HG03064 (cell line): ENCODE data around the gene LIMA1.

Experiments
- ATAC-seq: cut with Tn5 transposase; IDR thresholded peaks from one replicate; pipeline ENCODE4 v1.9.1; 2021; ENCODE audit warnings: low read depth; ENCODE audit not compliant: unreplicated experiment

Gene LIMA1

DNA sequence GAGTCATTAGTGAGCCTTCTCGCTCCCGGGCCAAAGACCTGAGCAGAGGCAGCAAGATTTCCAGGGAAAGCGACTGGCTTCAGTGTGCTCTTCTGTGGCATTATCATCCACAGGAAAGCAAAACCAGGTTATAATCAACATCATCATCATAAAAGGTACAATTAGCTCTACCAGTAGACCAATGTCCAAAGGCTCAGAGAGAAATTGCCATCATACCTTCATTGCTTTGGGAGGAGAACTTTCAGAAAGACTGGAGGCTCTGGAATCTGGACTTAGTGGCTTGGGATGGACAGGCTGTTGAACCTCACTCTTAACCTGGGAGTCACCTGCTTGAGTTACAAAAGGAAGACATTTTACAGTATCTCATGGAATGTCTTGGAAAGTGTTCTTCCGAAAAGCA, 91.1 kb downstream of the LIMA1 start:
- no peak for ATAC-seq

DNA sequence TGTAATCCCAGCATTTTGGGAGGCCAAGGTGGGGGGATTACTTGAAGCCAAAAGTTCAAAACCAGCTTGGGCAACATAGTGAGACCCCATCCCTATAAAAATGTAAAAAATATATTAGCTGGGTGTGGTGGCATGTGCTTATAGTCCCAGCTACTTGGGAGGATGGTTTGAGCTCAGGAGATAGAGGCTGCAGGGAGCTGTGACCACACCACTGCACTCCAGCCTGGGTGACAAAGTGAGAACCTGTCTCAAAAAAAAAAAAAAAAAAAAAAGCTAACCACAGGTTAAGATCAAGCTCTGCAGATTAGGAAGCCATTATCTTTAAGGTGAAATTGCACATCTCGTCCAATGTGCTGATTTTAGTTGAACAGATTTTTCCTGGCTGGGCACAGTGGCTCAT, 92.5 kb downstream of the LIMA1 start:
- ATAC-seq: no peak

DNA sequence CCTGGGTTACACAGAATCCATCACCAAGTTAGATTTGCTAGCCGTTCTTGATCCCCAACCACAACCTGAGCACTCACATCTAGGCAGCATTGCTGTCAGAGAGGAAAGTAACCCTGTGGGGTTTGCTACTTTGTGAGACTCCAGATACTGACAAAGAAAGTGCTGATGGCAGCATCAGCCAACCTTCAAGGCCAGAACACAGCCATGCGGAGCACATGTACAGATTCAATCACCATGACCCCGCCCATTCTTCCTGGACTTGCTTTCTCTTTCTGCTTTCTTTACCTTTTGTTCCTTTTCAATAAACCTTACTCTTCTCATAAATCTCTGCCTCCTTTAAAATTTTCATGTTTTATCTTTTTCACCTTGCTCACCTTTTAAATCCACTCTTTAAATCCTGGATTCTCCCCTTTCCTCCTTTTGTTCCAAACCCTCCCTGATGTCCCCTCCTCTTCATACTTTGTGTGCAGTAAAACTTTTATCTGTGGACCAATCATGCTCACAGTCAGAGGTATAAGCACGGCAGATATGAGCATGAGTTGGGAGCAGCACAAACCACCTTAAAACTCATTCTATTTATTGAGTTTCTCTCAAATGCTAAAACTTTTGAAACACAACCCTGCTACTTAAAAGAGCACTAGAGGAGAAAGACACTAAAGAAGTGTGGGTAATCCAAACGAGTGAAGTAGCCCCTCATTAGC, 94.3 kb downstream of the LIMA1 start:
- ATAC-seq: no peak

DNA sequence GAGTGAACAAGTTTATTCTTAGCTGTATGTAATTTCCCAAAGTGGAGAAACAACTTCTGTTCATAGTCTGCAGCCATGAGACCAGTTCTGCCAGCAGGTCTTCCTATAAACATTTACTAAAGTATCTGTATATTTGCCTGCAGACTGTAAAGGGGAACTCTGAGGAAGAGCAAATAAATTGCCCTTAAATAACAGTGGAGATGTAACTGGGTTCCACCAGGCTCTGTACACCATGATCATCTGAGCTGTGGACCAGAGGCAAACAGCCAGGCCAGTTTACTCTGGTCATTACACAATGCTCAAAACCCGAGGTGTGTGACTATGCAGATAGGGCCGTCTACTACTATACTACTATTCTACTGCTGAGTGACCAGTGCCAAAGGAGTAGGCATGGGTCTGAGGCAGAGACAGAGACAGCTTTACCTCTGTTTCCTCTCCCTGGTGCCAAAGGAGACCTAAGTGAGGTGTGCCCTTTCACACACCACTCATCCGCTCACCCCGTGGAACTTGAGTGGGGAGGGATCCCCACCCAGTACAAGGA, 95.0 kb downstream of the LIMA1 start:
- ATAC-seq: no peak

DNA sequence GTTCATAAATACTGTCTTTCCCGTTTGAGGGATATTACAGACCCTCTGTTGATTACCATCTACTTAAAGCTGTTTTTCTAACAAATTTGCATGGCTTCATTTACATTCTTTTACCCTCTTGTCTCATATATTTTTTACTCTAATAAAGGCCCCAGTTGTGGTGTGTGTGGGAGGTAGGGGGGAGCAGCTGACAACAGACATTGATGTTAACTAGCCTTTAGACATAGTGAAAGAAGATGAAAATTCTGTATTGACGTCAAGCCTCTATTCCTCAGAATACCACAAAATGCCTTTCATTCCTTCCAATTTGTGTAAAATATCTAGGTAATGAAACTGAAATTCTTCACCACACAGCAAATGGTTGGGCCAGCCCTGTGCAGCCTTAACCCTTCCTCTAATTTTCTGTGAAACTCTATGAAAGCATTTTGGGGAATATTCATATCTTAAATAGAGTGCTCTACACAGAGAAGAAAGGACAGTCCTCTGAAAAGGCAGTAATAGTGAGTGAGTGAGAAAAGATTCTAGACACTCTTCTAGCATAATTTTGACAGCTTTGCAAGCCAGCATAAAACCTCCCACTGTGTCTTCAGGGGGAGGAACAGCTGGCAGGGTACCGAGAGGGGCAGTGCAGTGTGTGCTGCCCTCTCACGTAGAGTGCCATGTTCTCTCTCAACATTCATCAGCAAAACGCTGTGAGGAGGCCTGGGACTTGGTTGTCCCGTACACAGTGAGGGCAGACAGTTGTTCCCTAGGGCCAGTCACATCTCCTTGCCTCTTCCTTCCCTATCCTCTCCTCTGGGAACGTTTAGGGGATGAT, 96.0 kb downstream of the LIMA1 start:
- ATAC-seq: no peak

DNA sequence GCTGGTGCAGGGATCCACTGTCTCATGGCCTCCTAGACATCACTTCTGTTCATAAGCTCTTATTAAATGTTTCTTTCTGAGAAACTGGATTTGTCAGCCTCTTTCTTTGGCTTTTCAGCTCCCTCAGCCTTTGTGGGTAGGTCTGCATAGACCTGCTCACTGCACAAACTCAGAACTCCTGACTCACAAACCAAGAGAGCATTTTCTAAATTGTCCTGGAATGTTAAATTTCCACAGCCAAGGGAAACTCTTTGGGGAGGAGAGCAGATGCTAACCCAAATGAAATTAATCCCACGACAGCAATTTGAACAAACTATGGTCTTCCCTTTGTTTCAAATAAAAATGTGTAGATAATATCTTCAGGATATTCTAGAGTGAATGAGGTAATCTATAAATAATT, 96.6 kb downstream of the LIMA1 start:
- no peak for ATAC-seq

DNA sequence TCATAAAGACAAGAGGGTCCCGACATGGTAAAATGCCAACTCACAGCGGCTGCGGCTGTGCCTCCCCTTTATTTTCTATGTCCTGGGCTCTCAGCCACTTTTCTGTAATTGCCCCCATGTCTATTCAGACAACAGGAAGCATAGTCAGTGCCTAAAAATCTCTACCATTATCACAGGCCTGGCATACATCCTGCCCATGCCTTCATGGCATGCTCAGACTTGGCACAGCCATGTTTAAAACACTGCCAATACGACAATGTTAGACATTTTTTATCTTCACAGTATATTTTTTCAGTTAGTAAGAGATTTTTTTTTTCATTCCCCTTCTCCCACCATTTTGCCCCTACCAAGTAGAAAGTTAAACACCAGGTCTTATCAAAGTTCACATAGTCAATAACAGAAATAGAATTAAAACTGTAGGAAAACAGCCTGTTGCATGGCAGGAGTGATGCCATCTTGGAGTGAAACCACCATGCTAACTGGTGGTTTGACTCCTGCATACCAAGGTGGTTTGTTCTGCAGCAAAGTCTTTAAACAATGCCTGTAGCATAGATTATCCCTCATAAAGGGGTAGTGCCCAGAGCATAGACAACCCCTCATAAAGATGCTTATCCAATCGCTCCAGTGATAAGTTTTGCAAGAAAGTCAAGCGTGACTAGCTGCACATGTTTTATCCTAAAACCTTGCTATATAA, 97.2 kb downstream of the LIMA1 start:
- ATAC-seq: no peak

DNA sequence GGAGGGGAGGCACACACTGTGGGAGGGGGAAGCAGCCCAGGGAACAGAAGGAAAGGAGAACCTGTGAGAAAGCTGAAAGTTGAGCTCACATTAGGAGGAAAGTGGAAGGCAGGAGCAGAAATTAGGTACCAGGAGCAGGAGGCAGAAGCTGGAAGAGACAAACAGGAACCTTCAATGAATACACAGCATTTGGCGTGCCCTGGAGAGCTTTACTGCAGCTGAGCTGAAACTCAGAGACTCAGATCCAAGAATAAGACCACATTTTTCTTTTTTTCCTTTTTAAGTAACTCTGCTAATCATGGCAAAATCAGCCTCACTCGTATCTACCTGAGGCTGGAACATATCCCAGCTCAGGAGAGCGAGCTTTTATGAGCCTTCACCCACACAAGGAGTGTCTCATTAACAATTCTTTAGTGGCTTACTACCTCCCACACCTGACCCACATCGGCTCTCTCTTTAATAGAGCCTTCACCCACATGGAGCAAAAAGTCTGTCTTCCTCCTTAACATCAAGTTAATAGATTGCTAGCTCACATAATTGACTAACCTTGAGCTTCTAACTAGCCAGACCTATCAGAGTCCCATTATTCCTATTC, 97.9 kb downstream of the LIMA1 start:
- no peak for ATAC-seq

DNA sequence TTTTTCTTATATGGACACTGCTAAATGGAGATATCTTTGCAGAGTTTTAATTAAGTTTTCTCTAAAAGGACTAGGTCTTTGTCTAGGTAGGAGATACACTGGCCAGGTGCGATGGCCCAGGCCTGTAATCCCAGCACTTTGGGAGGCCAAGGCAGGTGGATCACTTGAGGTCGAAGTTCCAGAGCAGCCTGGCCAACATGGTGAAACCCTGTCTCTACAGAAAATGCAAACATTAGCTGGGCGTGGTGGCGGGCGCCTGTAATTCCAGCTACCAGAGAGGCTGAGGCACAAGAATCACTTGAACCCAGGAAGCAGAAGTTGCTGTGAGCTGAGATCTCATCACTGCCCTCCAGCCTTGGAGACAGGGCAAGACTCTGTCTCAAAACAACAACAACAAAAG, 99.1 kb downstream of the LIMA1 start:
- no peak for ATAC-seq

DNA sequence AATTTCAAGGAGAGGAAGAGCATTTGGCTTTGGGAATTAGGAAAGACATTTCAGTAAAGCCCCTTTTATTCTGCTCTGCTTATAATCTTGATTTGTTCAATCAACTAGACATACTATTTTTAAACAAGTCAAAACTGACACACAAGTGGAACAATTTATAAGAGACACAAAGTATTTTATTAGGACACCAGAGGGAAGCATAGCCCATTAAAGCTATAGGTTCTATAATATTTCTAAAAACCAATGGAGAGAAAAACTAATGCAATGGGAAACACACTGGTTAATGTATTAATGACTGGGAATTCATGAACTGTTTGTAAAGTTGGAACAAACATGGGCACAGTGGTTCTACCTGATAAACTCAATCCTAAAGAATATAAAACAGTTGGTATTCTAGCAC, 100.9 kb downstream of the LIMA1 start:
- no peak for ATAC-seq

DNA sequence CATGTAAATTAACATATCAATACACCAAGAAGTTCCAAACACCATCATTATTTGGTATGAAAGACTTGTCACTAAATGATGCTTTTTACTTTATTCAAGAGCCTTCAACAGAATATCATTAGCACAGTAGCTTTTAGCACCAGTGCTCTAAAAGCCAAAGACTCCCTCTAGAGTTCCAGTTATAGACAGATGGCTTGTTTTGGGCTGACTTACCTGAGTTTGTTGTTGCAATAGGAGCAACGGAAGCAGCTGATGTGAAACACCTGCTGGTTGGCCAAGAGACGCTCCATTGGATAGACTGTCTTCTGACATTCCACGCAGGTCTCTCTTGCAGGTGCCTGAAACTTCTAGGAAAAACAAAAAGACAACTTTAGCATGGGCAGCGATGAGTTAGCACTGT, 101.6 kb downstream of the LIMA1 start:
- ATAC-seq: no peak

DNA sequence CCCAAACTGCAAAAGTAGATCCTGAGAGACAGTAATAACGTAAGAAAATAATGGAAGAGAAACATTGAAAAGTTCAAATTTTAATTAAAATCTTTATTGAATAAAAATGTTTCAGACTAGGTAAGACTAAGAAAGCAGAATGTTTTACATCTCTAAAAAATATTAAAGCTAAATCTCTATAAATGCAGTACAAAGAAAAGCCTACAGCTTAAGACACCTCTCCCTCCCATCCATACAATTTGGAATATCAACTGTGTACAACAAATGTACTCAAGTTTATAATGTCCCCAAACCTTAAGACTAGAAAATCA, 107.6 kb downstream of the LIMA1 start:
- no peak for ATAC-seq

DNA sequence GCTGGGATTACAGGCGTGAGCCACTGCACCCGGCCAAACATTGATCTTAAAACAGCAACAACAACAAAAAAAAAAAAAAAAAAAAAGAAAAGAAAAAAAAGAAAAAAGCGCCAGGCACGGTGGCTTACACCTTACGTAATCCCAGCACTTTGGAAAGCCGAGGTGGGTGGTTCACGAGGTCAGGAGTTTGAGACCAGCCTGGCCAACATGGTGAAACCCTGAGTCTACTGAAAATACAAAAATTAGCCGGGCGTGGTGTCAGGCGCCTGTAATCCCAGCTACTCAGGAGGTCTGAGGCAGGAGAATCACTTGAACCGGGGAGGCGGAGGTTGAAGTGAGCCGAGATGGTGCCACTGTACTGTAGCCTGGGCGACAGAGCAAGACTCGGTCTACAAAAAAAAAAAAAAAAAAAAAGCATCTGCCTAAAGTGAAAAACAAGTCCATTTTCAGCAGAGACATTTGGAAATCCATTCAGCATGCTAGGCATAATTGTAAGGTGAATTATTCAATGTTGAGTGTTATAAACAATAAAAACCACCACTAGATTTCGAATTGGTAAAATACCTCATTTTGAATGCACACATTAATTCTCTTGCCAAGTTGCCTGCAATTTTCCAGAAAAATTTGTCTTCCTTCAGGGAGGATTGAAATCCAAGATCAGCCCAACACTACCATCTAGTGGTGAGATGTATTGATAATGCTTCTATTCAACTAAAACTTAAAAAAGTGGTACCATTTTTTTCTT, 108.2 kb downstream of the LIMA1 start:
- no peak for ATAC-seq

DNA sequence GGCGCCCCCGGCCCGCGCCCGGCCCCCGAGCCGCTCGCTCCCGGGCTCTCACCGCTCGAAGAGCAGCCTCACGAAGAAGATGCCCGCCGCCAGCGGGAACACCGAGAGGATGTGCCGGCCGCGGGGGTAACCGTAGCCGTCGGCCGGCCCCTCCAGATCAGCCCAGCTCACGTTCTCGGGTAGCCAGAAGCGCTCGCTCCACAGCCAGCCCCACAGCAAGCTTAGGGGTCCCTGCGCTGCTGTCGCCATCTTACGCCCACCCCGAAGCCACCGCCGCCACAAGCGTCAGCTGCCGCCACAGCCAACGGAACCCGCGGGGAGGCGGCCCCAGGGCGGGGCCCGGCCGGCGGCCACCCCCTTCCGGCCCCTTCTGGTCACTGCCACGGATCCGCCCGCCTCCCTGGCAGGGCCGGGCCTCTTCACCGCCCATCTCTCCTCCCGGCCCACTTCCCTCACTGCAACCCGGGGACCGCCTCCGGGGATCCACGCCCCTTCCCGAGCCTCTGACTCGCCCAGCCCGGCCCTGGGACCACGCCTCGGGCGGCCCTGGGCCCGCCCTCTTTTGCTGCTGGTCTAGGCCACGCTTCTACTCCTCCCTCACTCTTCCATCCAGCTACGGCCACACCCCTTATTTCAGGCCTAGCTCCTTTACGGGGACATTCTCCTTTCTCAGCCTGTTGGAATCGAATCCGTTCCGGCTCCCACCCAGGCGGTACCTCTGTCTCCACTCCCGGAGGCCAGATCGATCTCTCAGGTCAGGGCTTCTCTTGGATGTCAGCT, 116.1 kb downstream of the LIMA1 start, which contains the start of gene CERS5:
Gene CERS5 (minus strand): TSS at position 321 of the 780 bp plus-strand sequence. CDS start 72 bp downstream, at position 249.
- ATAC-seq: peak; percentile 96

DNA sequence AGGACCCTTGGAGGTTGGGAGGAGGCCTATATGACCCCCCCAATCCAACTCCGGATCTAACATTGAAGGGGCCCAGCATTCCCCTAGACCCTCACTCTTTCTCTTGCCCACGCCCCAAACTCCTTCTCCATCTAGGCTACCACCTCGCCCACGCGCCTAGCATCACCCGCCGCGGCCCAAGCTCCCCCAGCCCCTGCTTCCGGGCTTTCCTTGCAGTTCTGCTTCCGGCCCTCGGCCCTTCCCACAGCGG, 116.6 kb downstream of the LIMA1 start:
- ATAC-seq: peak; percentile 30

DNA sequence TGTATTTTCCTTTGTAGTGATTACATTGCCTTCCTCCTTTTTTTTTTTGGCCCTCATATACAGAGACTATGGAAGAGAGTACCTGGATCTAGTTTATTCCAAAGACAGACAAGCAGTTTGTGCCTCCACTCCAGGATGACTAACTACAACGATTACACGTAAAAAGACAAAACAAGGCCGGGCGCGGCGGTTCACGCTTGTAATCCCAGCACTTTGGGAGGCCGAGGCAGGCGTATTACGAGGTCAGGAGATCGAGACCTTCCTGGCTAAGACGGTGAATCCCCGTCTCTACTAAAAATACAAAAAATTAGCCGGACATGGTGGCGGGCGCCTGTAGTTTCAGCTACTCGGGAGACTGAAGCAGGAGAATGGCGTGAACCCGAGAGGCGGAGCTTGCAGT, 118.4 kb downstream of the LIMA1 start:
- ATAC-seq: no peak

DNA sequence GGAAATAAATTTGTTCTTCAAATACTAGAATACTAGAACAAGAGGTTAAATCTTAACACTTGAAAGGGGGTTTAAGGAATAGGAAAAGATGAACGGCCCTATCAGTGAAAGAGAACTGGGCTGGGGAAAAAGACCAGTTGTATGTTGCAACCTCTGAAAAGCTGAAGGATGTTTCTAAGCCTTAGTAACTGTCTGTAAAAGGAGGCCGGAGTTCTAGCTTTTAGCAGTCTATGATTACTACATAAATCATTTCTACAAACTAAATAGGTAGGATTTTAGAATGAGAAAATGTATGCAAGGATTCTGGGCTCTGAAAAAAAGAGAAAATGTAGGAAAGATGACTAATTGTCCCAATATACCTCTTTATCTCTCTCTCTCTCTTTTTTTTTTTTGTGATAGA, 121.1 kb downstream of the LIMA1 start:
- no peak for ATAC-seq

DNA sequence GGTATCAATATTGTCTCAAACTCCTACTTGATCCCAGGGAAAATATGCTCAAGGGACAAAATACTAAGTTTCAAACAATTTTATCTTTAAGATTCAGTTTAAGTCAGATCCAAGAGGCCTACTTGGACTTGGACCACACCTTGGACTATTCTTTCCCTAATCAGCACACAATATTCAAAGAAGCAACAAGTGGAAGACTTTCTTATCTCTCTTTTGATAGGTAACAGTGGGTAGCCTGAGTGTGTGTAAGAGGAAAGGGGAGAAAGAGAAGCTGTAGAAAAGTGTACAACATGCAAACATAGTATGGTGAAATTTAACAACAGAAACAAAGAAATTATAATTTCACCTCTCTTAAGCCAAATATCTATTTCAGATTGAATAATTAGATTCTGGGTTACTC, 122.7 kb downstream of the LIMA1 start:
- no peak for ATAC-seq

DNA sequence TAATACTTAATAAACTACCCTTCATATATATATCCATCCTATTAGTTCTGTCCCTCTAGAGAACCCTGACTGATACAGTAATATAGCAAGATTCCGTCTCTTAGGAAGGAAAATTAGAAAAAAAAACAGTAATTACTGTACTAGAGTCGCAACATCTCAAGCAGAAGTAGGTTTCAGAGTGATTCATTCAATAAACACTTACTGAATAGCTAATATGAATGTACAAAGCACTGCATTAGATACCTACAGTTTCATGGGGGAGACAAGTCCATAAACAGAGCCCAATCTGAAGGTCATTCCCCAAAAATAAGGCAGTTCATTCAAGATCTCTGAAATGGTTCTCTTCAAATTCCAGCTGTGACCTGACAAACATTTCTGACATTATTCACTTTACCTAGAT, 126.1 kb downstream of the LIMA1 start:
- no peak for ATAC-seq

DNA sequence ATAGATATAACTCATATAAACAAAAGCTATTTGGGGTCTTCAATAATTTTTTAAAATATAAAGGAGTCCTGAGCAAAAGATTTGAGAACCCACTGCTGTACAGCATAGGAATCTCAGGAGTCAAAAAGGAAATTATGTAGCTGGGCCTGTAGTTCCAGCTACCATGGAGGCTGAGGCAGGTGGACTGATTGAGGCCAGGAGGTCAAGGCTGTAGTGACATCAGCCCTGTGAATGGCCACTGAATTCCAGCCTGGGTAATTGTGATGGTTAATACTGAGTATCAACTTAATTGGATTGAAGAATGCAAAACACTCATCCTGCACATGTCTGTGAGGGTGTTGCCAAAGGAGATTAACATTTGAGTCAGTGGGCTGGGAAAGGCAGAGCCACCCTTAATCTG, 126.7 kb downstream of the LIMA1 start:
- no peak for ATAC-seq
